Liver (tissue), 3 donors: Measurements from ENCODE around the gene SUGP2.

Source experiments
- CTCF ChIP-seq: fragments of 150-350 bp; IDR thresholded peaks from 2 replicates; pipeline ENCODE4 v1.5.1; 2017; ENCODE audit warnings: improper control_type of control experiment, low read depth, low read length; ENCODE audit not compliant: missing input control
- EGR1 ChIP-seq, 2 donors: IDR thresholded peaks; 2 replicates each; pipeline ENCODE4 v1.6.1; 2016 to 2018; ENCODE audit warnings: antibody characterized with exemption in 2 of 2, low read depth in 2 of 2
- HNF4G ChIP-seq: IDR thresholded peaks from 2 replicates; pipeline ENCODE4 v1.6.1; 2016; ENCODE audit warnings: antibody characterized with exemption
- MAX ChIP-seq: IDR thresholded peaks from 2 replicates; pipeline ENCODE4 v1.6.1; 2016; ENCODE audit warnings: antibody characterized with exemption
- RAD21 ChIP-seq, 2 donors: IDR thresholded peaks; 2 replicates each; pipeline ENCODE4 v1.6.1; 2016; ENCODE audit warnings: antibody characterized with exemption in 2 of 2, mild to moderate bottlenecking in 2 of 2
- RXRA ChIP-seq, 2 donors: IDR thresholded peaks; 2 replicates each; pipeline ENCODE4 v1.6.1; 2017 to 2018; ENCODE audit warnings: antibody characterized with exemption in 2 of 2, mild to moderate bottlenecking in 1 of 2
- TAF1 ChIP-seq: conservative IDR thresholded peaks from 2 replicates; pipeline ENCODE4 v1.6.1; 2016; ENCODE audit warnings: antibody characterized with exemption, mild to moderate bottlenecking
- ZBTB33 ChIP-seq: IDR thresholded peaks from 2 replicates; pipeline ENCODE4 v1.6.1; 2016; ENCODE audit warnings: antibody characterized with exemption
- TF ChIP-seq, protein P1 (sequence below): IDR thresholded peaks from 2 replicates; pipeline ENCODE4 v1.6.1; 2016; ENCODE audit warnings: antibody characterized with exemption, mild to moderate bottlenecking
- donor health status: healthy.
- donor health status: healthy.

GRCh38 chr19:19010551-19010950 lies 22.8 kb downstream of the SUGP2 start:
- TF ChIP-seq RAD21 (IDR thresholded peaks at IDR 0.05) (no peak), EGR1 (IDR thresholded peaks at IDR 0.05; ENCODE audit: low read depth in 2 of 2) (no peak), ZBTB33 (no peak), CTCF (no peak), RXRA (IDR thresholded peaks at IDR 0.05) (no peak), HNF4G (no peak), MAX (no peak), TAF1 (no peak)
- TF ChIP-seq, protein P1, sequence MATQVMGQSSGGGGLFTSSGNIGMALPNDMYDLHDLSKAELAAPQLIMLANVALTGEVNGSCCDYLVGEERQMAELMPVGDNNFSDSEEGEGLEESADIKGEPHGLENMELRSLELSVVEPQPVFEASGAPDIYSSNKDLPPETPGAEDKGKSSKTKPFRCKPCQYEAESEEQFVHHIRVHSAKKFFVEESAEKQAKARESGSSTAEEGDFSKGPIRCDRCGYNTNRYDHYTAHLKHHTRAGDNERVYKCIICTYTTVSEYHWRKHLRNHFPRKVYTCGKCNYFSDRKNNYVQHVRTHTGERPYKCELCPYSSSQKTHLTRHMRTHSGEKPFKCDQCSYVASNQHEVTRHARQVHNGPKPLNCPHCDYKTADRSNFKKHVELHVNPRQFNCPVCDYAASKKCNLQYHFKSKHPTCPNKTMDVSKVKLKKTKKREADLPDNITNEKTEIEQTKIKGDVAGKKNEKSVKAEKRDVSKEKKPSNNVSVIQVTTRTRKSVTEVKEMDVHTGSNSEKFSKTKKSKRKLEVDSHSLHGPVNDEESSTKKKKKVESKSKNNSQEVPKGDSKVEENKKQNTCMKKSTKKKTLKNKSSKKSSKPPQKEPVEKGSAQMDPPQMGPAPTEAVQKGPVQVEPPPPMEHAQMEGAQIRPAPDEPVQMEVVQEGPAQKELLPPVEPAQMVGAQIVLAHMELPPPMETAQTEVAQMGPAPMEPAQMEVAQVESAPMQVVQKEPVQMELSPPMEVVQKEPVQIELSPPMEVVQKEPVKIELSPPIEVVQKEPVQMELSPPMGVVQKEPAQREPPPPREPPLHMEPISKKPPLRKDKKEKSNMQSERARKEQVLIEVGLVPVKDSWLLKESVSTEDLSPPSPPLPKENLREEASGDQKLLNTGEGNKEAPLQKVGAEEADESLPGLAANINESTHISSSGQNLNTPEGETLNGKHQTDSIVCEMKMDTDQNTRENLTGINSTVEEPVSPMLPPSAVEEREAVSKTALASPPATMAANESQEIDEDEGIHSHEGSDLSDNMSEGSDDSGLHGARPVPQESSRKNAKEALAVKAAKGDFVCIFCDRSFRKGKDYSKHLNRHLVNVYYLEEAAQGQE = no peak
